Measurements from ENCODE around the gene NT5C1A.

The NT5C1A gene

GRCh38 chr1:39657923-39658485 is 13.9 kb downstream of the NT5C1A start:
- DNase-seq, result peak; percentile 87

DNA sequence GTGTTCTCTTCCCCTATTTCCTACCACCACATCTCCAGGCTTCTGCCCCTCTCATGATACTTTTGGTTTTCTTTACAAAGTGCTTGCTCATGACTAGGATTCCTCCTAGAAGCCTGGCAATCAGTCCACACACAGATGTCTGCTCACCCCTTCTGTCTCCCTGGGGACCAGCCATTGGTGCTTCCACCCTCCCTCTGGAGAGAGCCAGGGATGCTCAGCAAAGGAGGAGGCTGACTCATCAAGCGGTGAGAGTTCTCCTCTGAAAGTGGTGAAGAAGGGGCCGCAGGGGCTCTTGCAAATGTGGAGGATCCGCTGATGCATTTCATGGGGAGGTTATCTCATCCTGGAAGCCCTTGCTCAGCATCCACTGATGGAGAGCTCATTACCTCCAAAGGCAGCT is 14.5 kb downstream of the NT5C1A start:
- DNase-seq, result peak; percentile 14

- DNase-seq, result no peak
Measured at GRCh38 chr1:39656391-39656790, 15.5 kb downstream of the NT5C1A start.

DNA sequence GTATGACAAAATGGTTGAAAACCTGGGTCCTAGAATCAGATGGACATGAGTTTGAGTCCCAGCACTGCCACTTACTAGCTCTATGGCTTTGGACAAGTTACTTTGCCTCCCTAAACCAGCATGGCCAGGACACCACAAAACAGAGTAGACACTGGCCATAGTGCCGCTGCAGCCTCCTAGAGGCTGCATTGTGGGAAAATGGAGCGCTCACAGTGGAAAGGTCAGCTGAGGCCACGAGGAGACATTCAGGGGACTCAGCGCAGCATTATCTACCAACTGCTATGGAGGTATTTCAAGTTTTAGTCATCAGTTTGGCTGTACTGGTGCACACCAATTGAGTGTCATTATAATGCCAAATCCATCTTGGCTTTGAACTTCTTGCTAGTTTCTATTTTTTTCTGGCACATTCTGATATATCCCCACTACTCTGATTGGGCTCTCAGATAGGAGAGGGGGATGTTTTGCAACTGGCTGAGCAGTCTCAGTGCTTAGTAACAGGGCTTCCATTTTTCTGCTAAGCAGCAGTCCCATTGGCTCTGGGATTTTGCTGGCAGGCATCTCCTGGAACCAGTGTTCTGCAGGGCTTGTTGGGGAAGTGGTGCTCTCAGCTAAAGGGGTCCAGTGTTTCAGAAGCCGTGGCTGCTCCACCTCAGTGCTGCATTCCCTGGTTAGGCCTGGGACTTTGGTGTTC is 16.2 kb downstream of the NT5C1A start:
- no peak for DNase-seq

GRCh38 chr1:39654291-39654690 is 17.6 kb downstream of the NT5C1A start:
- no peak for DNase-seq

DNA sequence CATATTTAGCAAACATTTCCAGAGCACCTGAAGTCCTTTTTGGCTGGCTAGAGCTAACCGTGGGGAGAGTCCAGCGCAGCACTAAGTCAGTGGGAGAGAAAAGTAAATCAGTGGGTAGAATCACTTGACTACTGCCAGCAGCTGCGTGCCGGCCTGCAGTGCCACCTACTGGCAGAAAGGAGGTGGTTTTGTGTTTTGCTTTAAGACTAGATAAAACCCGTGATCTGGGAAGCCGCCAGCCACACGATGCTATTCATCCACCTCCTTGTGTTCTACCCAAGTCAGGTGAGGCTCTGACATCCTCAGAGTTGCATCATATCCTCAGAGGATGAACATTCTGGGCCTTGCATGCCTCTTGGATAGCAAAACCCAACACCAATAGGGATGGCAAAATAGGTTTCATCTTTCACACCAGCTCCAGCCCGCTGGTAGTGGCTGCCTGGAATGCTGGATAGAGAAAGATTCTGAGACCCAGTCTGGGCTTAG is 18.3 kb downstream of the NT5C1A start:
- peak; percentile 83 for DNase-seq

- no peak for DNase-seq
Measured at GRCh38 chr1:39652554-39652953, 19.4 kb downstream of the NT5C1A start.

- no peak for DNase-seq
Measured at GRCh38 chr1:39652105-39652504, 19.8 kb downstream of the NT5C1A start.

DNA sequence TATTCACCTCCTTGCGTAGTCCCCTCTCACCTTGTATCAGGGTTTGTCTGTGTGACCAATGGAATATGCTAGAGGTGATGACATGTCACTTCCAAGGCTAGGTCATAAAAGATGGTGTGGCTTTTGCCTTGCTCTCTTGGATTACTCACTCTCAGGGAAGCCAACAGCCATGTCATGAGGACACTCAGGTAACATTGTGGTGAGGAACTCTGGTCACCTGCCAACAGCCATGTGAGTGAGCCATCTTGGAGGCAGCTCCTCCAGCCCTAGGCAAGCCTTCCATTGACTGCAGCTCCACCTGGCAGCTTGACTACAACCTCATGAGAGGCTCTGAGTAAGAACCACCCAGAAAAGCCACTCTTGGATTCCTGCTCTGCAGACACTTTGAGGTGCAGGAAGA is 21.5 kb downstream of the NT5C1A start:
- DNase-seq, result no peak

DNA sequence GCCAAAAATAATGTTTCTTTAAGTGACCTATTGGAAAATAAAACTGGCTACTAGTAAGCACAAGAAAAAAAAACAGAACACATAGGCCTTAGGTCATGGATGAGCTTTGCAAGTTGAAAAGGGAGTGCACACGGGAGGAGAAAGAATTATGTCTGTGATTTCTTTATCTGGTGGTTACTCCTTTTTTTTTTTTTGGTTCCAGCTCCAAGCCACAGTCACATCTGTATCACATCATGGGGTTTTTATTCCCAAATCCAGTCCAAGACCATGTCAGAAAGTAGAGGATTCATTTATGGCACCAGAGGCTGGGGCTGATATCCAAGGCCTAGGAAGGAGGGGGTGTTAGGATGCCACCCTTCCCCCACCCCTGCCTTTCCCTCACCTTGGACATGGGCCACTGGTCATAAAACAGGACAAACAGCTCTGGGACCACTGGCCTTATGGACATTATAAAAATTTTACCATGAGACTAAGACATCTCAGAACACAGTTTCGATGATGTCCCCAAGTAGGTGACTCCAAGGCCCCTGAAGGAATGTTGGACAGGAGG is 22.2 kb downstream of the NT5C1A start:
- no peak for DNase-seq

DNA sequence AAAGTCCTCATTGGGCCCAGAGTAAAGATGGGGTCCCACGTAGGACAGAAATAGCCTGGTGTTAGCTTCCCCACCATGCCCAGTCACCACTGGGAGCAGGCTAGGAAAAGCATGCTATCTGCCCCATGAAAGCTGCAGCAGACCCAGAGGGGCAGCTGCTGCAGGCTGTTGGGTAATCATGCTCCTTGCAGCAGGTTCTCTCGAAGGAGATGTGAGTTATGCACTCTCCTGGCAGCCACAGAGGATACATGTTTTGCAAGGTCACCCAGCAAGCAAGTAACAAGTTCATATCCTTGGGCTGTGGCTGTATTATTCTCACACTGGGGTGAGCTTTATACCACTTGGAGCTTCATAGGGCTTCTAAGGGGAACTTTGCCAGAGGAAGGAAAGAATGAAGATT is 23.4 kb downstream of the NT5C1A start:
- DNase-seq, result no peak

DNA sequence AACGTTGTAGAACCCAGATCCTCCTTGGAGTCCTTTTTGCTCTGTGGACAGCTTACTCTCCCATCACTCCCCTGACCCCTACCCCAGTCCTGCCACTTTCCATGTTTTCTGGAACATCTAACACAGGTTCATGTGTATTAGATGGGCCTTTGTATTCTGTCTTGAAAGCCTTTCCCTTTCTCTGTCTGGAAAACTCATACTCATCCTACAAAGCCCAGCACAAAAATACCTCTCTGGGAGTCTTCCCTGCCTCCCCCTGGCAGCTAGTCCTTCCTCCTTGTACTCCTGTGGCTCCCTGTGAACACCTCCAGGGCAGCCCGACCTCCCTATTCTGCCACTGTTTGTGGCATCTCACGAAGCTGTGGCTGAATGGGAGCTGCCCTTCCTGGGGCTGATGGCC is 24.7 kb downstream of the NT5C1A start:
- DNase-seq, result no peak

DNA sequence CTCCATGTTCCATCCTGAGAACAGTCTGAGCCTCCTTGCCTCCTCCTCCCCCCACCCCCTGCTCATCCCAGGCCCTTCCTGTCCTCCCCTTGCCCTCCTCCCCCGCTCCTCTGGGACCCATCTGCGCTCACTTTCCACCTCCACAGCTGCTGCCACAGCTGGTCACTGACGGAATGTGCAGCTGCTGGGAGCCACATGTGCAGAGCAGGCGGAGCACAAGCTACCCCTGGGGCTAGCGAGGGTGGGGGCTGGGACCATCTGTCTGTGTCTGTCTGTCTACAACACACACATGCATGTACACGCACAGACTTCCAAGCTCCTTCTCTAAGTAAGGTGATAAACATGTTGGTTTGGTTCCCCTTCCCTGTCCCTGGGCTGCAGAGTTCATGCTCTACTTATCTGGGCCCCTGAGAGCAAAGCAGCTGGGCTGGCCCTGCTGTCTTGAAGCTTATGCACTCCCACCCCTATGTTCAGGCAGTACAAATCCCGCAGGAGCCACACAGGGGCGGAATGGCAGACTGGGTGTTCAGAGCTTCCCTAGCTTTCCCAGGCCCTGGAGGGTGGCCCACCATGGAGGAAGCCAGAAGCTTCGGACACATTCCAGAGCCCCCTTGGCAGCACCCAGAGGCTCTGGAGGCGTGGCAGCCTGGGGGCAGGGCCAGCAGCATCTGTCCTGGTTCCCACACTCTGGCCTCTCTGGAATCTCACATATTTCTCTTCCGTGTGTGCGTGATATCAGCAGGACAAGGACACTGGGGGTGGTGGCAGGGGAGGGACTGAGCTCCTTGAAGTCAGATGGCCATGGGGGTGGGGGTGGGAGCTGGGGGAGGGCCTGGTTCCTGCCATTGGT is 25.4 kb downstream of the NT5C1A start:
- DNase-seq, result peak; percentile 91

DNA sequence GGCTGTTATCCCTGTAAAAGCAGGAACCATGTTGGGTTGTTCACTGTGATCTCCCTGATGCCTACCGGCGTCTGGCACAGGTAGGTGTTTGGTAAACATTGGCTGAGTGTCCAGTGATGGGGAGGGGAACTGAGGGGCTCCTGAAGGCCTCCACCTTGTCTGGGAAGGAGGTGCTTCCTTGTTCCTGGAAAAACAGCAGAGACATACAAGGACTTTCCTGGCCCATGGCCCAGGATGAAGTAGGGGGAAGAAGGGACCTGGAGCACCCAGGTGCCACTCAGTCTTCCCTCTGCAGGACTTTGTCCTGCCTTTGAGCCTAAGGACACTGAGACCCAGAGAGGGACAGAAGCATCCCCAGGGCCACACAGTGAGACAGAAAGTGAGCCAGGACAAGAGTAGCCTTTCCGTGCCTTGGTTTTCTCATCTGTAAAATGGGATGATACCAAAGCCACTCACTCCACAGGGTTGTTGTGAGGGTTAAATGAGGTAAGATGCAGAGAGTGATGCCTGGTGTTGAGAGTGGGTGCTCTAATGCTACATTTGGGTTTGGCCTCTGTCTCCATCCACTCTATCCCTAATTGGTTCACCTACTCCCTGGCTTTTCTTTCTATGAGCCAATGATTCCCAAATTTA is 26.4 kb downstream of the NT5C1A start:
- DNase-seq, result no peak

GRCh38 chr1:39643705-39644104 is 28.2 kb downstream of the NT5C1A start:
- no peak for DNase-seq

- DNase-seq, result no peak
Measured at GRCh38 chr1:39642796-39643195, 29.1 kb downstream of the NT5C1A start.

GRCh38 chr1:39640861-39641260 is 31.0 kb downstream of the NT5C1A start:
- DNase-seq, result no peak

- DNase-seq, result peak; percentile 89
Measured at GRCh38 chr1:39639305-39640130, 32.4 kb downstream of the NT5C1A start, which contains the start of gene HEYL. Gene HEYL, minus strand, starts transcription at chr1:39639643. Its CDS starts 18 bp downstream, at chr1:39639625.

DNA sequence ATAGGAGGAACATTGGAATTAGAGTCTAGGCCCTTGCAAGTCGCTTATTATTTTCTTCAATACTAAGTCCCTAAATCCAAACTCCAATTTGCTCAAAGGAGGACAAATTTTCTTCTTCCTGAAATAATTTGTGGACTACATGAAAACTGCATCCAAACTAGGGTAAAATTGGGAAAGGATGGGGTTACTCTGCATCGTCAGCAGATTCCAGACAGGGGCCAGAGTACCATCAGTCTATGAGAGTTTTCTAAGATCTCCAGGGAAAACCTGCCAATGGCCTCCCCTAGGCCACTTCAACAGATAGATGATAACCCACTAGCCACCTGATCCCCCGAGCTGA is 33.0 kb downstream of the NT5C1A start:
- no peak for DNase-seq

DNA sequence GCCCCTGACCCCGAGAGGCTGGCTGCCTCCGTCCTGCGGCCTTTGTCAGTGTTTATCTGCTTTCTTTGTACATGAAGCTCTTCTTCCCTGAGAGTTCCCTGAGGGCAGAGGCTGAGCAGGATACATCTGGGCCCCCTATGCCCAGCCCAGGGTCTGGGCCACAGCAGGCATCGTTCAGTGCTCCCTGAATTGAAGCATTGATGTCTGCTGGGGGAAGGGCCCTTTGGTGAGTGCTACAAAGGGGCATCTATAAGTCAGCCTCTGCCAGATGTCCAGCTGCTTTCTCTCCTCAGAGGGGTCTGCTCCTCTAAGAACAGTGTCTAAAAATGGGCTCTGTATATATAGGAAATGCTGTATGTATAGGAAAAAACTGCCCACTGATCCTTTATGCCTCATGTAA is 34.5 kb downstream of the NT5C1A start:
- DNase-seq, result no peak

DNA sequence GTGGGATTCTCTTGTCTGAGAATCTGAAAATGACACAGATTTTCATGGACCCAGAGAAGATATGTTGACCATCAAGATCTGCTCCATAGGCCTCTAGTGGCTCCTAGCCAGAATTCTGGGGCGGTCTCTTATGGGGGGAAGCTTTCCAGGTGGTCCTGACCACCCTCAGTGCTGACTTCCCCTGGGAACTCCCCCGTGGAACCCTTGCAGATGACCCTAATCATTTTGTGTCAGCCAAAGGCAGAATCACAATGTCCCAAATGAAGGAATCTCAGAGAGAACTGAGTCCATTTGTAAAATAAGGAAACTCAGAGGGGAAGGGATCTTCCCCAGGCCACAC is 36.1 kb downstream of the NT5C1A start:
- DNase-seq, result no peak

- DNase-seq, result peak; percentile 93
Measured at GRCh38 chr1:39635205-39635870, 36.6 kb downstream of the NT5C1A start.
